NB4 (cell line): Measurements from ENCODE around the gene RPL13A.

Experiments used
- CTCF ChIP-seq: IDR thresholded peaks from one replicate; pipeline ENCODE4 v1.5.1; 2012; ENCODE audit warnings: low read depth, low read length
- MAX ChIP-seq: IDR thresholded peaks from 2 replicates; pipeline ENCODE4 v1.6.1; 2011; ENCODE audit warnings: low read depth, low read length
- MYC ChIP-seq: IDR thresholded peaks from 2 replicates; pipeline ENCODE4 v1.6.1; 2011; ENCODE audit warnings: low read depth, low read length
- POLR2A ChIP-seq: IDR thresholded peaks from 2 replicates; pipeline ENCODE4 v1.6.1; 2011; ENCODE audit warnings: mild to moderate bottlenecking; ENCODE audit not compliant: insufficient read length; ENCODE audit errors: extremely low read depth

- peak; percentile 72 for TF ChIP-seq CTCF
- no peak for TF ChIP-seq POLR2A
- TF ChIP-seq MYC: no peak; the same call in 1 of the 2 replicates
- TF ChIP-seq MAX: no peak
Measured at GRCh38 chr19:49475995-49476880, 11.2 kb upstream of the RPL13A start.
